Retinal pigment epithelial cell (primary cell): ENCODE measurements around the gene MAGEF1.

Experiments
- DNase-seq: peaks from one replicate; pipeline ENCODE4 v3.0.0-alpha.2; 2010; ENCODE audit warnings: low read depth
- H3K4me3 ChIP-seq: 2 replicates; pipeline ENCODE4 v1.5.1; 2011; ENCODE audit warnings: mild to moderate bottlenecking, low read length, control low read depth, moderate library complexity
- CTCF ChIP-seq: conservative IDR thresholded peaks from 2 replicates; pipeline ENCODE4 v1.5.1; 2011; ENCODE audit warnings: low read depth, low read length, control low read depth, inconsistent platforms

Gene MAGEF1

GRCh38 chr3:184710870-184711492 lies 883 bp downstream of the MAGEF1 start:
- no peak for DNase-seq
- TF ChIP-seq CTCF, result no peak
- H3K4me3 ChIP-seq, result peak overlapping the region; percentile 64

GRCh38 chr3:184703657-184704056 lies 8.2 kb downstream of the MAGEF1 start:
- H3K4me3 ChIP-seq, result no peak overlapping the region
- no peak for DNase-seq
- no peak for TF ChIP-seq CTCF

GRCh38 chr3:184700759-184701158 lies 11.1 kb downstream of the MAGEF1 start:
- TF ChIP-seq CTCF, result no peak
- H3K4me3 ChIP-seq, result no peak overlapping the region
- no peak for DNase-seq

GRCh38 chr3:184697845-184698244 lies 14.0 kb downstream of the MAGEF1 start:
- no peak for TF ChIP-seq CTCF
- no peak for DNase-seq
- H3K4me3 ChIP-seq, result no peak overlapping the region

- no peak overlapping the region for H3K4me3 ChIP-seq
- no peak for TF ChIP-seq CTCF
- no peak for DNase-seq
These were observed 15.2 kb downstream of the MAGEF1 start for GRCh38 chr3:184696697-184697096.

DNA sequence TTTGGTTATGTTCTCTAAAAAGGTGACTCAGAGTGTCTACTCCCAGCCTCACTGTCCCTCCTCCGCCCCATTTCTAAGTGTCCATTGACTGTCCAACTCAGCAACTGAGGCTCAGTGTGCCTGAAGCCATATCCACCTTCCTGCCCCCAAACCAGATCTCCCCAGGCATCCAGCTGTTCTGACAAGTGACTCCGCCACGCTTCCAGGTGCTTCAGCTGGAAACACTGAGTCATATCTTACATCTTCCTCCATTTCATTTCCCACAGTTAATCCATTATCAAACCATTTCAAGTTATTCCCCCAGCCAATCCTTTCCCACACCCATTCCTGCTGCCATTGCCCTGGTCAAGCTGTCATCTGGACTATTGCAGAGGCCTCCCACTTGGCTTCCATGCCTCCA lies 17.1 kb downstream of the MAGEF1 start:
- H3K4me3 ChIP-seq, result no peak overlapping the region
- DNase-seq, result no peak
- TF ChIP-seq CTCF, result no peak

DNA sequence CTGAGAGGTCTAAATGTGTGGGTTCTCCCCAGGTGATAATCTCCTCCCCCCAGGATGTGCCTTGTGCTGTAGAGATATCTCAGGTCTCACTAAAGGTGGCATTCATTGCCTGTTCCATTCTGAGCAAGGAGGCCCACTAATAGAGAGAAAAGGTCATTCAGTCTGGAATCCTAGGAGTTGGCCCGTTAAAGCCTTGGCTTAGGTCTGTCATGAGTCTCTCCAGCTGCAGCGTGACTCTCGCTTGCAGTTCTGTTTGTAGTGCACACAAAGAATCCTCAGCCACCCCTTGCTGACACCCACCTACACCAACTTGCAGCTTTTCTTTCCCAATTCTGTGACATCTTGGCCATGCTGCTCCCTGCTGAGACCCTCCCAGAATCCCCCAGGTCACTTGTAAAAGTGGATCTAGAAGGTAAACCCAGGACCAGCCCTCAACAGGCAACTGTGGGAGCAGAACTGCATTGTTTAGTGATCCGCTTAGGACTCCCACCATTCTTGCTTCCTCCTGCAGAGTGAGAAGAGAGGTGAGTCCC lies 17.7 kb downstream of the MAGEF1 start:
- DNase-seq, result no peak
- H3K4me3 ChIP-seq, result no peak overlapping the region
- no peak for TF ChIP-seq CTCF
